NCI-H2171 (cell line): ENCODE data around the gene TIMM13.

ENCODE experiments used
- DNase-seq: peaks from one replicate; lab custom pipeline; 2025; lab: John Stamatoyannopoulos, UW

The TIMM13 gene

GRCh38 chr19:2381148-2381820, 46.1 kb downstream of the TIMM13 start:
- DNase-seq = no peak

GRCh38 chr19:2380567-2380966, 46.8 kb downstream of the TIMM13 start:
- no peak for DNase-seq

- no peak for DNase-seq
Measured at GRCh38 chr19:2376784-2377519, 50.4 kb downstream of the TIMM13 start.
